Neural cell (in vitro differentiated cells): Measurements from ENCODE around the gene REEP6. TPM values are rescaled to one million over a fixed set of nuclear protein-coding genes. Genes with fewer than 3 reads are reported as not detected.

Source experiments
- H2AFZ ChIP-seq: fragments of 200-600, 300-800 bp; sonication (generic), shearing (Covaris generic); 2 replicates; pipeline ENCODE4 v1.6.0; 2014; ENCODE audit warnings: low read depth, mild to moderate bottlenecking, antibody characterized with exemption, low read length, moderate library complexity
- H3F3A ChIP-seq: fragments of 200-600 bp; shearing (Covaris generic); 2 replicates; pipeline ENCODE4 v1.6.1; 2016; ENCODE audit warnings: mild to moderate bottlenecking, moderate library complexity, mixed read lengths, antibody characterized with exemption, low read length; ENCODE audit not compliant: insufficient read depth, poor library complexity, severe bottlenecking
- H3K27ac ChIP-seq: fragments of 200-600, 300-800 bp; sonication (generic), shearing (Covaris generic); 2 replicates; pipeline ENCODE4 v1.5.1; 2014; ENCODE audit warnings: mild to moderate bottlenecking, low read length, moderate library complexity
- H3K27me3 ChIP-seq: fragments of 300-800, 200-600 bp; sonication (generic), shearing (Covaris generic); 2 replicates; pipeline ENCODE4 v1.6.0; 2014; ENCODE audit warnings: mild to moderate bottlenecking, low read depth, low read length, moderate library complexity; ENCODE audit not compliant: insufficient read depth
- H3K36me3 ChIP-seq: fragments of 300-800, 200-600 bp; sonication (generic), shearing (Covaris generic); 2 replicates; pipeline ENCODE4 v1.5.1; 2014; ENCODE audit warnings: mild to moderate bottlenecking, antibody characterized with exemption, low read length, moderate library complexity; ENCODE audit not compliant: insufficient read depth
- H3K4me2 ChIP-seq: fragments of 300-800, 200-600 bp; sonication (generic), shearing (Covaris generic); 2 replicates; pipeline ENCODE4 v1.6.0; 2014; ENCODE audit warnings: mild to moderate bottlenecking, low read length
- H3K4me3 ChIP-seq: fragments of 300-800, 200-600 bp; sonication (generic), shearing (Covaris generic); 2 replicates; pipeline ENCODE4 v1.5.1; 2014; ENCODE audit warnings: mild to moderate bottlenecking, low read length, moderate library complexity
- H3K79me2 ChIP-seq: fragments of 200-600 bp; shearing (Covaris generic); replicated peaks from 2 replicates; pipeline ENCODE4 v1.6.0; 2014; ENCODE audit warnings: mild to moderate bottlenecking, low read length, moderate library complexity; ENCODE audit not compliant: insufficient read depth
- H3K9ac ChIP-seq: fragments of 300-800, 200-600 bp; sonication (generic), shearing (Covaris generic); 2 replicates; pipeline ENCODE4 v1.6.1; 2016; ENCODE audit warnings: mild to moderate bottlenecking, low read length, mixed read lengths
- H3K9me2 ChIP-seq: fragments of 200-600 bp; shearing (Covaris generic); 2 replicates; pipeline ENCODE4 v1.6.1; 2016; ENCODE audit warnings: mild to moderate bottlenecking, low read length, mixed read lengths; ENCODE audit not compliant: insufficient read depth
- H3K9me3 ChIP-seq: fragments of 200-600, 300-800 bp; sonication (generic), shearing (Covaris generic); 2 replicates; pipeline ENCODE4 v1.6.1; 2016; ENCODE audit warnings: mild to moderate bottlenecking, mixed run types, low read length, moderate library complexity, mixed read lengths
- H4K20me1 ChIP-seq: fragments of 200-600 bp; shearing (Covaris generic); 2 replicates; pipeline ENCODE4 v1.6.1; 2016; ENCODE audit warnings: mild to moderate bottlenecking, mixed run types; ENCODE audit not compliant: insufficient read depth
- EP300 ChIP-seq: fragments of 450-650 bp; conservative IDR thresholded peaks from 2 replicates; pipeline ENCODE4 v1.6.1; 2014; ENCODE audit warnings: antibody characterized with exemption, mild to moderate bottlenecking, moderate library complexity; ENCODE audit not compliant: poor library complexity, severe bottlenecking
- EZH2 ChIP-seq: fragments of 200-600, 300-800 bp; shearing (Covaris generic), sonication (generic); IDR thresholded peaks from 2 replicates; pipeline ENCODE4 v1.6.1; 2014; ENCODE audit warnings: antibody characterized with exemption, low read length, borderline replicate concordance, mild to moderate bottlenecking; ENCODE audit not compliant: insufficient read depth, poor library complexity, severe bottlenecking
- MXI1 ChIP-seq: fragments of 450-650 bp; conservative IDR thresholded peaks from 2 replicates; pipeline ENCODE4 v1.6.1; 2014; ENCODE audit warnings: antibody characterized with exemption, mild to moderate bottlenecking; ENCODE audit not compliant: poor library complexity, severe bottlenecking
- POLR2AphosphoS5 ChIP-seq: IDR thresholded peaks from 2 replicates; pipeline ENCODE4 v1.6.1; 2012
- RAD21 ChIP-seq: fragments of 450-650 bp; conservative IDR thresholded peaks from 2 replicates; pipeline ENCODE4 v1.6.1; 2014; ENCODE audit warnings: antibody characterized with exemption, mild to moderate bottlenecking, moderate library complexity
- SMC3 ChIP-seq: fragments of 450-650 bp; conservative IDR thresholded peaks from 2 replicates; pipeline ENCODE4 v1.6.1; 2014; ENCODE audit warnings: antibody characterized with exemption, mild to moderate bottlenecking, moderate library complexity; ENCODE audit not compliant: poor library complexity
- TAF1 ChIP-seq: IDR thresholded peaks from 2 replicates; pipeline ENCODE4 v1.6.1; 2012; ENCODE audit warnings: low read depth
- polyA plus RNA-seq: library from polyadenylated mRNA; depleted of rRNA; stranded (reverse); fragments of >200 nt; gene quantifications from 2 replicates; pipeline ENCODE4 v1.2.3, GENCODE V29; 2014
- TF ChIP-seq, protein P1 (sequence below): IDR thresholded peaks from 2 replicates; pipeline ENCODE4 v1.6.1; 2012; ENCODE audit warnings: borderline replicate concordance
- TF ChIP-seq, protein P2 (sequence below): fragments of 450-650 bp; IDR thresholded peaks from 2 replicates; pipeline ENCODE4 v1.5.1; 2014; ENCODE audit warnings: antibody characterized with exemption, mild to moderate bottlenecking, moderate library complexity; ENCODE audit not compliant: poor library complexity, severe bottlenecking

REEP6 gene
- polyA plus RNA-seq, 1 donor from 2014 or later = 10.7 TPM

DNA sequence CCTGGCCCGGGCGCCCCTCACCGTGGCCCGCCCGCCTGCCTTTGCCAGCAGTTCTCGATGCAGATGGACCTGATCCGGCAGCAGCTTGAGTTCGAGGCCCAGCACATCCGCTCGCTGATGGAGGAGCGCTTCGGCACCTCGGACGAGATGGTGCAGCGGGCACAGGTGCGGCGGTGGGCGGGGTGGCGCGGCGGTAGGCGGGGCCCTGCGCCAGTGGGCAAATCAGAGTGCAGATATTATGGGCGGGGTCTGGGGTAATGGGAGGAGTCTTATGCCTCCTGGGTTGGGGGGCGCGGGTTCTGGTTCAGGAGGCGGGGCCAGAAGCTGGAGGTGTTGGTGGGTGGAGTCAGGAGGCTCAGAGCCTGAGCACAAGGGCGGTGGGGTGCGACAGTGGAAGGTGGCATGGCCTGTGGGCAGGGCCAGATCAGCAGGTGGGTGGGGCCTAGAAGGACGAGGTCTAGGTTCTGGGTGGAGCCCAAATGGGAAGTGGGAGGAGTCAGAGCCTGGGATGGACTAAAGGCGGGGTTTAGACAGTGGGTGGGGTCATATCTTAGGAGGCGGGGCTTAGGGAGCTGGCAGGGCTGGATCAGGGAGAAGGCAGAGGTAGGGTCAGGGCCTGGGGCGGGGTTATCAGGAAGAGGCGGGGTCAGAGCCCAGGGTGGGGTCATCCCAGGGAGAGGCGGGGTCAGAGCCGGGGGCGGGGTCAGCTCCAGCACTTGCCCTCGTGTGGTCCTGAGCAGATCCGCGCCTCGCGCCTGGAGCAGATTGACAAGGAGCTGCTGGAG, 35.5 kb upstream of the REEP6 start:
- Histone ChIP-seq H3K27me3 (no peaks in the 10 kb centered on the region), H2AFZ (no peak overlapping the region), H3F3A (no peaks in the 10 kb centered on the region), H3K27ac (no peak overlapping the region), H3K9me2 (no peaks in the 10 kb centered on the region), H3K9me3 (no peaks in the 10 kb centered on the region), H3K79me2 (peaks cover 59% of the 10 kb centered on the region), H3K36me3 (peaks cover 18% of the 10 kb centered on the region), H3K4me3 (no peak overlapping the region), H3K9ac (no peak overlapping the region), H3K4me2 (no peak overlapping the region), H4K20me1 (peaks cover 48% of the 10 kb centered on the region)
- TF ChIP-seq EZH2 = no peak
- TF ChIP-seq POLR2AphosphoS5 = peak; percentile 20

DNA sequence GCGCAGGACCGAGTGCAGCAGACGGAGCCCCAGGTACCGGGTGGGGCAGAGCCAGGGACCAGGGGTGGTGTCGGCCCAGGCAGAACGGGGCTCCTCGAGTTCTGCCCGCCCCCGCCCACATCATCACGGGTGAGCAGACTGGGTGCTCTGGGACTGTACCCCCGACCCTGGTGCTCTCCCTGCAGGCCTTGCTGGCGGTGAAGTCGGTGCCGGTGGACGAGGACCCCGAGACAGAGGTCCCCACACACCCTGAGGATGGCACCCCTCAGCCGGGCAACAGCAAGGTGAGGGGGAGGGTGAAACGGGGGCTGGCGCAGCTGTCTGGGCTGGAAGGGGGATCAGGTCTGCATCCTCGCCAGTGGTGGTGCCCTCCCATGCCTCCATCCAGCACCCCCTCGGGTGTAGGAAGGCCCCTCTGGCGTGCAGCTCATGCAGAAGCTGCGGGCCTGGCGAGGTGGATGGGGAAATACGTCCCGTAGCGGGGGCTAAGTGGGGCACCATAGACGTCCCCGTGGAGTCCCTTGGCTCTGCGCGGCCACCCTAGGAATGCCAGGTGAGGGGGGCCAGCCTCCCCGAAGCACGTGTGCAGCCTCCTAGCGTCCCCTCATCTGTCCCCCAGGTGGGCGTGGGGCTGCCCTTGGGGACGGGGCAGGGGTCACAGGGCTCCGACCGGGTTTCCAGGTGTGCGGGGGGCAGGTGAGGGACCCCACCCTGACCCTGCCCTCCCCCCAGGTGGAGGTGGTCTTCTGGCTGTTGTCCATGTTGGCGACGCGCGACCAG, 34.7 kb upstream of the REEP6 start:
- Histone ChIP-seq H3K9me3 (no peaks in the 10 kb centered on the region), H4K20me1 (peaks cover 54% of the 10 kb centered on the region), H3K27me3 (no peaks in the 10 kb centered on the region), H3F3A (no peaks in the 10 kb centered on the region), H3K9ac (no peak overlapping the region), H2AFZ (no peak overlapping the region), H3K4me2 (no peak overlapping the region), H3K4me3 (no peak overlapping the region), H3K79me2 (peaks cover 51% of the 10 kb centered on the region), H3K9me2 (no peaks in the 10 kb centered on the region), H3K36me3 (peaks cover 23% of the 10 kb centered on the region), H3K27ac (no peak overlapping the region)
- TF ChIP-seq, protein P1, sequence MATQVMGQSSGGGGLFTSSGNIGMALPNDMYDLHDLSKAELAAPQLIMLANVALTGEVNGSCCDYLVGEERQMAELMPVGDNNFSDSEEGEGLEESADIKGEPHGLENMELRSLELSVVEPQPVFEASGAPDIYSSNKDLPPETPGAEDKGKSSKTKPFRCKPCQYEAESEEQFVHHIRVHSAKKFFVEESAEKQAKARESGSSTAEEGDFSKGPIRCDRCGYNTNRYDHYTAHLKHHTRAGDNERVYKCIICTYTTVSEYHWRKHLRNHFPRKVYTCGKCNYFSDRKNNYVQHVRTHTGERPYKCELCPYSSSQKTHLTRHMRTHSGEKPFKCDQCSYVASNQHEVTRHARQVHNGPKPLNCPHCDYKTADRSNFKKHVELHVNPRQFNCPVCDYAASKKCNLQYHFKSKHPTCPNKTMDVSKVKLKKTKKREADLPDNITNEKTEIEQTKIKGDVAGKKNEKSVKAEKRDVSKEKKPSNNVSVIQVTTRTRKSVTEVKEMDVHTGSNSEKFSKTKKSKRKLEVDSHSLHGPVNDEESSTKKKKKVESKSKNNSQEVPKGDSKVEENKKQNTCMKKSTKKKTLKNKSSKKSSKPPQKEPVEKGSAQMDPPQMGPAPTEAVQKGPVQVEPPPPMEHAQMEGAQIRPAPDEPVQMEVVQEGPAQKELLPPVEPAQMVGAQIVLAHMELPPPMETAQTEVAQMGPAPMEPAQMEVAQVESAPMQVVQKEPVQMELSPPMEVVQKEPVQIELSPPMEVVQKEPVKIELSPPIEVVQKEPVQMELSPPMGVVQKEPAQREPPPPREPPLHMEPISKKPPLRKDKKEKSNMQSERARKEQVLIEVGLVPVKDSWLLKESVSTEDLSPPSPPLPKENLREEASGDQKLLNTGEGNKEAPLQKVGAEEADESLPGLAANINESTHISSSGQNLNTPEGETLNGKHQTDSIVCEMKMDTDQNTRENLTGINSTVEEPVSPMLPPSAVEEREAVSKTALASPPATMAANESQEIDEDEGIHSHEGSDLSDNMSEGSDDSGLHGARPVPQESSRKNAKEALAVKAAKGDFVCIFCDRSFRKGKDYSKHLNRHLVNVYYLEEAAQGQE = no peak
- TF ChIP-seq EP300 (no peak), RAD21 (no peak), POLR2AphosphoS5 (no peak), TAF1 (no peak), EZH2 (no peak), MXI1 (no peak), SMC3 (no peak)
- TF ChIP-seq, protein P2, sequence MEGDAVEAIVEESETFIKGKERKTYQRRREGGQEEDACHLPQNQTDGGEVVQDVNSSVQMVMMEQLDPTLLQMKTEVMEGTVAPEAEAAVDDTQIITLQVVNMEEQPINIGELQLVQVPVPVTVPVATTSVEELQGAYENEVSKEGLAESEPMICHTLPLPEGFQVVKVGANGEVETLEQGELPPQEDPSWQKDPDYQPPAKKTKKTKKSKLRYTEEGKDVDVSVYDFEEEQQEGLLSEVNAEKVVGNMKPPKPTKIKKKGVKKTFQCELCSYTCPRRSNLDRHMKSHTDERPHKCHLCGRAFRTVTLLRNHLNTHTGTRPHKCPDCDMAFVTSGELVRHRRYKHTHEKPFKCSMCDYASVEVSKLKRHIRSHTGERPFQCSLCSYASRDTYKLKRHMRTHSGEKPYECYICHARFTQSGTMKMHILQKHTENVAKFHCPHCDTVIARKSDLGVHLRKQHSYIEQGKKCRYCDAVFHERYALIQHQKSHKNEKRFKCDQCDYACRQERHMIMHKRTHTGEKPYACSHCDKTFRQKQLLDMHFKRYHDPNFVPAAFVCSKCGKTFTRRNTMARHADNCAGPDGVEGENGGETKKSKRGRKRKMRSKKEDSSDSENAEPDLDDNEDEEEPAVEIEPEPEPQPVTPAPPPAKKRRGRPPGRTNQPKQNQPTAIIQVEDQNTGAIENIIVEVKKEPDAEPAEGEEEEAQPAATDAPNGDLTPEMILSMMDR = no peak
